H1 (cell line): Measurements from ENCODE around the gene TERB2.
"Not testable (repeated sequence)": the region's sequence is repeated elsewhere in the genome, so short reads cannot be mapped to it uniquely, and the experiment has no call there.

Experiments
- BCL11A ChIP-seq, 2 experiments: IDR thresholded peaks; one replicate each; pipeline ENCODE4 v1.6.1; 2011; ENCODE audit warnings: low read depth in 2 of 2, low read length in 2 of 2, mild to moderate bottlenecking in 2 of 2
- CEBPB ChIP-seq: IDR thresholded peaks from 2 replicates; pipeline ENCODE4 v1.6.1; 2012; ENCODE audit warnings: low read depth, low read length
- CHD2 ChIP-seq: IDR thresholded peaks from 2 replicates; pipeline ENCODE4 v1.6.1; 2012; ENCODE audit warnings: low read length, improper control_type of control experiment
- CTCF ChIP-seq, 3 experiments: IDR thresholded peaks; 1 replicate in 2 of 3; 2 replicates in 1 of 3; pipeline versions ENCODE4 v1.5.1 to v1.6.1; 2011; ENCODE audit warnings: low read length in 3 of 3, mild to moderate bottlenecking in 3 of 3, inconsistent platforms in 2 of 3, low read depth in 1 of 3, moderate library complexity in 1 of 3; ENCODE audit not compliant: insufficient read depth in 1 of 3; ENCODE audit errors: control extremely low read depth in 1 of 3
- GABPA ChIP-seq: IDR thresholded peaks from 2 replicates; pipeline ENCODE4 v1.6.1; 2011; ENCODE audit warnings: mild to moderate bottlenecking, low read length, moderate library complexity, borderline replicate concordance; ENCODE audit not compliant: insufficient read depth
- HDAC2 ChIP-seq, 2 experiments: fragments of 300-600 bp in 1 of 2; sonication (generic) in 1 of 2; IDR thresholded peaks; 2 replicates each; pipeline ENCODE4 v1.6.1; 2011 to 2012; ENCODE audit warnings: low read depth in 2 of 2, low read length in 2 of 2, mild to moderate bottlenecking in 2 of 2, moderate library complexity in 2 of 2, borderline replicate concordance in 1 of 2, inconsistent platforms in 1 of 2
- POLR2A ChIP-seq, 2 experiments: IDR thresholded peaks; 1 replicate in 1 of 2; 2 replicates in 1 of 2; pipeline ENCODE4 v1.6.1; 2011; ENCODE audit warnings: low read depth in 2 of 2, low read length in 2 of 2, mild to moderate bottlenecking in 2 of 2; ENCODE audit errors: control extremely low read depth in 1 of 2
- RAD21 ChIP-seq, 2 experiments: IDR thresholded peaks in 1 of 2; conservative IDR thresholded peaks in 1 of 2; 2 replicates each; pipeline ENCODE4 v1.6.1; 2011; ENCODE audit warnings: low read depth in 2 of 2, low read length in 2 of 2, improper control_type of control experiment in 1 of 2, inconsistent platforms in 1 of 2, mild to moderate bottlenecking in 1 of 2, moderate library complexity in 1 of 2
- SIN3A ChIP-seq, 2 experiments: IDR thresholded peaks in 1 of 2; conservative IDR thresholded peaks in 1 of 2; 2 replicates each; pipeline ENCODE4 v1.6.1; 2011 to 2012; ENCODE audit warnings: low read length in 2 of 2, improper control_type of control experiment in 1 of 2, low read depth in 1 of 2, mild to moderate bottlenecking in 1 of 2
- YY1 ChIP-seq: IDR thresholded peaks from 2 replicates; pipeline ENCODE4 v1.6.1; 2011; ENCODE audit warnings: low read depth, mild to moderate bottlenecking, low read length

DNA sequence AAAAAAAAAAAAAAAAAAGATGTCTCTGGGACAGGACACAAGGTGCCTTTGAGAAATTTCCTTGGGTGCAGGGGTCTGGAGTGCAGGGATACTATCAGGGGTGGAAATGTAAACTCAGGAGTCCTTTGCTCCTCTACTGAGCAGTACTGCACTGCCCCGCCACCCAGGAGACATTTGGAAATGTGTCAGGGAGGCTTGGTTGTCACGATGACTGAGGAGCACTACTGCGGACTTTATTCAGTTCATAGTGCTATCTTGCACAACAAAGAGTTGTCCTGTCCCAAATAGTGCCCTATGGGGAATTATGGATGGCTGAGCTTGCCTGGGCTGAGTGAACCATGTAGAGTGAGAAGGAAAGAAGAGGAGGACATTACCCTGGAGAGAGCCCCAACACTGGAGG, 69.1 kb downstream of the TERB2 start:
- not testable (repeated sequence) for TF ChIP-seq POLR2A (IDR thresholded peaks at IDR 0.05; ENCODE audit: control extremely low read depth in 1 of 2, low read depth in 2 of 2, low read length in 2 of 2); CTCF (IDR thresholded peaks at IDR 0.05; ENCODE audit: control extremely low read depth in 1 of 3, insufficient read depth in 1 of 3, low read depth in 1 of 3, low read length in 3 of 3); YY1; RAD21 (IDR thresholded peaks at IDR 0.05 in 1 of 2, conservative IDR thresholded peaks at IDR 0.05 in 1 of 2; ENCODE audit: low read depth in 2 of 2, low read length in 2 of 2); CEBPB; CHD2; SIN3A (conservative IDR thresholded peaks at IDR 0.05 in 1 of 2, IDR thresholded peaks at IDR 0.05 in 1 of 2; ENCODE audit: low read depth in 1 of 2, low read length in 2 of 2); BCL11A (IDR thresholded peaks at IDR 0.05; ENCODE audit: low read depth in 2 of 2, low read length in 2 of 2); GABPA; HDAC2 (IDR thresholded peaks at IDR 0.05; ENCODE audit: borderline replicate concordance in 1 of 2, low read depth in 2 of 2, low read length in 2 of 2)
